C4-2B (cell line): ENCODE measurements around the gene DUSP16.

ENCODE experiments used
- CTCF ChIP-seq: fragments of 450-650 bp; conservative IDR thresholded peaks from 2 replicates; pipeline ENCODE4 v1.5.1; 2017; ENCODE audit warnings: mild to moderate bottlenecking
- ZFX ChIP-seq: fragments of 450-650 bp; IDR thresholded peaks from 2 replicates; pipeline ENCODE4 v1.6.1; 2017

DNA sequence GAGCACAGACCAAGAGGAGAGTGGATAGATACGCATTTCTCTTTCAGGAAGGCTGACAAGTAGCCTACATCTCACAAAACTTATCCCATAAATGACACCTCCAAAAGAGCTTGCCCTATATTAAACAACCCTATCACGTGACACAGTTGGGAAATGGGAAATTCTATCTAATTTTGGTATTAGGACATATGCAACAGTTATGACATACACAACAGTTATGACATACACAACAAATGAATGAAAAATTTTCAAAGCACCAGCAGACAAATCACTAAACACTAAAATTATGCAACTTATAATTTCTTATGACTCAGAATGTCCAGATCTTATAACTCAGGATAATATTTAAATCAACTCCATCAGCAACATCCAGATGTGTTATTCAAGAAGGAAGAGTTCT lies 54.1 kb downstream of the DUSP16 start:
- TF ChIP-seq CTCF (no peak), ZFX (no peak)
